GM19395 (cell line): ENCODE measurements around the gene GMEB1.
"Not testable (repeated sequence)": the region's sequence is repeated elsewhere in the genome, so short reads cannot be mapped to it uniquely, and the experiment has no call there.

Experiments
- ATAC-seq: cut with Tn5 transposase; IDR thresholded peaks from one replicate; pipeline ENCODE4 v1.9.1; 2021; ENCODE audit warnings: mild to moderate bottlenecking, moderate library complexity; ENCODE audit not compliant: unreplicated experiment

Gene GMEB1

DNA sequence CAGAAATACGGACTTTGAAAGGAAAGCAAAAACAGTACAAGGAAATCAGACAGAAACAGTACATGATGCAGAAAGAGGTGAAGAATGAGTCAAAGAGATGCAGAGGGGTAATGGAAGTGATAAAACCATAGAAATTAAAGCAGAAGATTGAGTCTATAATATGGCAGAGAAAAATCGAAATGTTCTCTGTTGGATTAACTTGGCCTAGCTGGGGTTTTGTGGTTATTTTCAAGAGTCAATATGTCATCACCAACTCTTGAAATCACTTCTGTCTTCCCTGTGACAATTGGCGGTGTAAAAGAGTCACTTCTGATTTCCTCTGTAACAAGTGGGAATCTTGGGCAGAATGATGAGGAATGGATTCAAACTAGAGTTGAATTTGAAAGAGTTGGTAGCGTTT is 75.6 kb downstream of the GMEB1 start:
- no peak for ATAC-seq

DNA sequence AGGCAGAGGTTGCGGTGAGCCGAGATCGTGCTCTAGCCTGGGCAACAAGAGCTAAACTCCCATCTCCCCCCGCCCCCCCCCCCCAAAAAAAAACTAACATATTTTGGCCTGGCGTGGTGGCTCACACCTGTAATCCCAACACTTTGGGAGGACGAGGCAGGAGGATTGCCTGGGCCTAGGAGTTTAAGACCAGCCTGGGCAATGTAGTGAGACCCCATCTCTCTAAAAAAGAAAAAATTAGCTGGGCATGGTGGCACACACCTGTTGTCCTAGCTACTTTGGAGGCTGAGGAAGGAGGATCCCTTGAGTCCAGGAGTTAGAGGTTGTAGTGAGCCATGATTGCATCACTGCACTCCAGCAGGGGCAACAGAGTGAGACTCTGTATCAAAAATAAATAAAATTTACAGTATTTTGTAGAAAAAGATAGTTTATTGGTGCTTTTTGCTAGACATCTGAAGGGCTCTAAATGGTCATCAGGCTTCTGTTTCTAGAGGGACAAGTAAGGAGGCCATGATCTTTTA is 77.1 kb downstream of the GMEB1 start:
- ATAC-seq, result no peak

DNA sequence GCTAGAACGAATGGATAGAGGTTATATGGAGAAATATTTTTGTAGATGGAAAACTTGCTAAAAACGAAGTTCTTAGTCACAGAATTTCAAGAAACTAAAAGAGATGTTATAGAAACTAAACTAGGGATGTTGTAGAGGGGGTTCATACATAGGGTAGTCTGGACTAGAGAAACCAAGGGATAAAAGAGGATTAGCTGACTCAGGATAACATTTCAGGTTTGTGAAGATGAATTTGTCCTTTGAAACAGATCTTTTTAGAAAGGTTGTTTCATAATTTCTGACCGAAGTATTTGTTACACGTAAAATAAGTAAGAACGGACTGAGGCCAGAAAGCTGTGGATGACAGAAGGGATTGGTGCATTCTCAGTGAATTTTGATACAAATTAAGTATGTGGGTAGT is 81.7 kb downstream of the GMEB1 start:
- no peak for ATAC-seq

DNA sequence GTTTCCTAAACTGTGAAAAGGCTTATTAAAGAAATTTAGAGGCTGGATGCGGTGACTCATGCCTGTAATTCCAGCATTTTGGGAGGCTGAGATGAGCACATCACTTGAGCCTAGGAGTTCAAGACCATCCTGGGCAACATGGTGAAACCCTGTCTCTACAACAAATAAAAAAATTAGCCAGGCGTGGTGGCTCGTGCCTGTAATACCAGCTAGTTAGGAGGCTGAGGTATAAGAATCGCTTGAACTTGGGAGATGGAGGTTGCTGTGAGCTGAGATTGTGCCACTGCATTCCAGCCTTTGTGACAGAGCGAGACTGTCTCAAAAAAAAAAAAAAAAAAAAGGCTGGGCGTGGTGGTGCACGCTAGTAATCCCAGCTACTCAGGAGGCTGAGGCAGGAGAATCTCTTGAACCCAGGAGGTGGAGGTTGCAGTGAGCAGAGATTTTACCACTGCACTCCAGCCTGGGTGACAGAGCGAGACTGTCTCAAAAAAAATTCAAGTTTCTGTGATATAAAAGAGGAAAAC is 82.2 kb downstream of the GMEB1 start:
- ATAC-seq, result not testable (repeated sequence)

DNA sequence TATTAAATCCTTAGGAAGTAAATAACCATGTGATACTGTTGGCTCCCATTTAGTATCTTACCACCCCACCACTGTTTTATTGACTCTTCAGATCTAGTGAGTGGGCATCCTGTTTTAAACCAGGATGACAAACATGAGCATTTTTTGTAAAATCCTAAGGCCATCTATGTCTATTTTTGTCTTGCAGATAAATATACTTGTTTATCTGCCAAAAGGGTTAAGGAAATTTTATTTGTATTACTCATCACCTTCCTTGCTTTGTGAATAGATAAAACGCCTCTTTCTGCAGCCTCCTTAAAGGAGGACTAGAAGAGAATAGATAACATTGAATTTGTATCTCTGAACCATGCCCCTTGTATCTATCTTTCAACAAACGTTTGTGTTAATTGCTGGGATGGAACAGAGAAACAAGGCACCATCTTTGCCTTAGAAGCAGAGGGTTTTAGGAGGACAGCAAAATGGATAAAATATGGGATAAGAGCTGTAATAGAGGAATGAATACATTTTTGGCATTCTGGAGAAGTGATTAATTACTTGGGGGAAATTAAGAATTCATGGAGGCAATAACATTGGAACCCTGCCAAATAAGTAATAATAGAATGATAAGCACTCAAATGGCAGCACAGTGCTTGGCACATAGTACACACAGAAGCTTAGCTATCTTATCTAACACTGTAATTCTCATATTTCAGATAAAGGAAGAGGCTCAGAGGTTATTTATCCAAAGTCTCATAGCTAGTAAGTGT is 82.9 kb downstream of the GMEB1 start:
- no peak for ATAC-seq

DNA sequence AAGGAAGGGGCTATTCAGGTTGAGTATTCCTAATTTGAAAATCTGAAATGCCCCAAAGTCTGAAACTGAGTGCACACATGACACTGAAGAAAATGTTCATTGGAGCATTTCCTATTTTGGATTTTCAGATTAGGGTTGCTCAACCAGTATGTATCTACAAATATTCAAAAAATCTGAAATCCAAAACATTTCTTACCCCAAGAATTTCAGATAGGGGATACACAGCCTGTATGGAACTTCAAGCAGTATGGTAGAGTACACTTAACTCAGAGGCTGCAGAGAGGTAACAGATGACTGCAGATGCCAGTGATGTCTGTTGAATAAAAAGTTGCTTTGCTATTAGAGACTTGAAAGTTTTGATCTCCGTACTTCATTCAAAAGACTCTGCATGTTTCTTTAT is 87.1 kb downstream of the GMEB1 start:
- ATAC-seq, result no peak

DNA sequence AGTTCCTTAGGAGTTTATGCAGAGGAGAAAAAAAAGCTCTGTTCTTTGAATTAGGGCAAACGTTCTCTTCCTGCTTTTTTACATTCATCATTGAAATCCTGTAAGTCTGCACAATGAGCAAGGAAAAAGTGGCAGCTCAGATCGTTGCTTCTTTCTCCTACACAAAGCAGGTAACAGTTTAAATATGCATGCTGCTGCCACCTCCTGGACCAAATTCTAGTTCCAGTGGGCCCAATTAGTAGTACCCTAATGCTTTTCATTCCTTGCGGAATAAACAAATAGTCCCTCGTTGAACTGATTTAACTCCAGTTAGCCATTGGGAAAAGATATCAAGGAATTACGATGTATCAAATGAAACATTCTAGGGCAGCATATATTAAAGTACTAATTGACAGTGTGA is 88.3 kb downstream of the GMEB1 start:
- no peak for ATAC-seq

DNA sequence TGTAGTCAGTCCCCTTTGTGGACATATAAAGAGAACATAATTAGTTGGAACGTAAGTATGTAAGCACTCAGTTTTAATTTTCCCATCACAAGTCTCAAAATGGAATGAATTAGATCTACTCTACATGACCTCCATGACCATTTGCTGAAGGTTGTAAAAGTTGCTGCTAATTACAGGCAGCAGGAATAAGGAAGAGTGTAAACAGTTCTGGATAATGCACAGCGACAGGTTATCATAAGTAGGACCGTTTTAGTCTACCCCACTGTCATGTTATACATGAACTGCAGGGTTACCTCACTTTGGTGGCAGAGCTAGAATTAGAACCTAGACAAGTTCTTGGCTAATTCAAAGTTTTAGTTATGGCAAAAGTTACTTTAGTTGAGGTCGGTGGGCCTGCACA is 89.8 kb downstream of the GMEB1 start:
- ATAC-seq, result no peak

DNA sequence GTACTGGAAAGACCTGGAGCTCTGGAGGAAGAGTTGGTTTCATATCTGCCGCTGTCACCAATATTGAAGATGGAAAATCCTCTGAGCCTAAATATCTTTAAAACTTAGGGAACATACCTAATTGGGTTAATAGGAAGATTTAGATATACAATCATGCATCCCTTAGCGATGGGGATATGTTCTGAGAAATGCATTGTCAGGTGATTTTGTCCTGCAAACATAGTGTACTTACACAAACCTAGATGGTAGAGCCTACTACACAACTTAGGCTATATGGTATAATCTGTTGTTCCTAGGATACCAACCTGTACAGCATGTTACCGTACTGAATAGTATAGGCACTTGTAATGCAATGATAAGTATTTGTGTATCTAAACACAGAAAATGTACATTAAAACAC is 90.7 kb downstream of the GMEB1 start:
- ATAC-seq, result no peak

DNA sequence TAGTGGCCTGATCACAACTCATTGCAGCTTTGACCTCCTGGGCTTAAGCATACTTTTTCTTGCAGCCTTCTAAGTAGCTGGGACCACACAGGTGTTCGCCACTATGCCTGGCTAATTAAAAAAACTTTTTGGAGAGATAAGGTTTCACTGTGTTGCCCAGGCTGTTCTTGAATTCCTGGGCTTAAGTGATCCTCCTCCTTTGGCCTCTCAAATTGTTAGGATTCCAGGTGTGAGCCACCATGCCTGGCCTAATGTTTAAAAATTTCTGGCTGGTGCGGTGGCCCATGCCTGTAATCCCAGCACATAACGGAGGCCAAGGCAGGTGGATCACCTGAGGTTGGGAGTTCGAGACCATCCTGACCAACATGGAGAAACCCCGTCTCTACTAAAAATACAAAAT is 92.6 kb downstream of the GMEB1 start:
- no peak for ATAC-seq

DNA sequence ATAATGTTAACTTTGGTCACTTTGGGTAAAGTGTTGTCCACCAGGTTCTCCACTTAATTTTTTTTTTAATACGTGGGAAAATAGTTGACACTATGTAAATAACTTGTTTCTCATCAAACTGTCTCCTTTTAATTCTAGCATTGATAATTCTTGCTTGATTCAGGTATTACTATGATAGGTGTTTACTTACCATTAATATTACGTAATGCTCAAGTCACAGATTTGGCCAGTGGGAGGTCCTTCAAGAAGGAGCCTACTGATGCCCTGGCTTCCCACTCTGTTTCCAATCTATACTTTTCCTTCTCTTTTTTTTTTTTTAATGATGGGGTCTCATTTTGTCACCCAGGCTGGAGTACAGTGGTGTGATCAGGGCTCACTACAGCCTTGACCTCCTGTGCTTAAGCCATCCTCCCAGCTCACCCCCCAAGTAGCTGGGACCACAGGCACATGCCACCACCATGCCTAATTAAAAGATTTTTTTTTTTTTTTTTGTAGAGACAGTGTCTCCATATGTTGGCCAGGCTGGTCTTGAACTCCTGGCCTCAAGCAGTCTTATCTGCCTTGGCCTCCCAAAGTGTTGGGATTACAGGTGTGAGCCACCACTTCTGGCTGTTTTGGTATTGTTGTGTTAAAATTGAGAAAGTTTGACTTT is 98.1 kb downstream of the GMEB1 start:
- no peak for ATAC-seq
